NCI-H187 (cell line): ENCODE data around the gene PLK3.
"Not testable (repeated sequence)": the region's sequence is repeated elsewhere in the genome, so short reads cannot be mapped to it uniquely, and the experiment has no call there.

Source experiments
- DNase-seq, 2 experiments: peaks; one replicate each; lab custom pipeline; 2025; lab: John Stamatoyannopoulos, UW

Gene PLK3

DNA sequence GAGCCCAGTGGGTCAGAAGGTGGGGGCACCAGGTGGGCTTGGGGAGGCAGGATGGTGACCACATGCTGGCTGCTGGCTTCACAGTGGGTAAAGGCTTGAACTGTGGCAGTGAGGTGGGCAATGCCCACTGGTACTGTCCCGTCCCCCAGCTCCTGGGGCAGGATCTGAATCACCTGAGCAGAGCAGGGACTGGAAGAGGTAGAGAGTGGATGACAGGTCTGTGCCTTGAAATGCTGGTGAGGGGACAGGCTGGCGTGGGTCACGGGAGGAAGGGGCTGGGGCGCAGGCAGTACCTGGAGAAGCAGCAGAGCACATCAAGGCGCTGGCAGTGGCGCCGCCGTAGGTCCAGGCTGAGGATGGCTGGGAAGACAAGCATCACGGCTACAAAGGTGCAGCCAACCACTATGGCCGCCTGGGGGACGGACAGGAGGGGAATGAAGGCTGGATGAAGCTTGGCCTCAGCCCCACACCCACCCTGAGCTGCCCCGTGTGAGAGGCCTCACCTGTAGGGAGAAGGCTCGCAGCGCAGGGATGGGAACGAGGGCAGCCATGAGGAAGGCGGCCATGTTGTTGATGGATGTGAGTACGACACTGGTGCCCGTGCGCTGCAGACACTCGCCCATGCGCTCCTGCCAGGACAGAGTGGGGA, 27.9 kb downstream of the PLK3 start:
- no peak for DNase-seq

DNA sequence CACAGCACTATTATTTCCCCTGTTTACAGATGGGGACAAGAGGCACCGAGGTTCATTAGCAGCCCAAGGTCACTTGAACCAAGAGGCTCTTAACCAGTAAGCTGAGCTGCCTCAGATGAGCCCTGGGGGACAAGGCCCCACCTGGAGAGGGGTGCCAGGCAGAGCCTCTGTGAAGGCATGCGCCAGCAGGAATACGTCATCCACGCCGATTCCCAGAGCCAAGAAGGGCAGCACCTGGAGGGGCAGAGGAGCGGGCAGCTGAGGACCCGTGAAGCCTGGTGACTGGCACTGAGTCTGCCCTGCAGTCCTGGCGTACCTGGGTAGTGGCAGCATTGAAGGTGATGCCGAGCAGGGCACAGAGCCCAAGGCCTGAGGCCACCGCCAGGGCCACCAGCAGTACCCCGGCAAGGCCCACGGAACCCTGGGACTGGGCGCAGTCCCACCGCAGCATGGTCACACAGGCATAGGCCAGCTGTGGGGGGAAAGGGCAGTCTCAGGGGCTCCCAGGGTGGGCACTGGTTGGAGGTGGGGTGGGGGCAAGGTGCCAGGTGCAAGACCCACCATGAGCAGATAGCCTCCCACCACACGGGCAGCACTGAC, 28.8 kb downstream of the PLK3 start:
- no peak for DNase-seq

DNA sequence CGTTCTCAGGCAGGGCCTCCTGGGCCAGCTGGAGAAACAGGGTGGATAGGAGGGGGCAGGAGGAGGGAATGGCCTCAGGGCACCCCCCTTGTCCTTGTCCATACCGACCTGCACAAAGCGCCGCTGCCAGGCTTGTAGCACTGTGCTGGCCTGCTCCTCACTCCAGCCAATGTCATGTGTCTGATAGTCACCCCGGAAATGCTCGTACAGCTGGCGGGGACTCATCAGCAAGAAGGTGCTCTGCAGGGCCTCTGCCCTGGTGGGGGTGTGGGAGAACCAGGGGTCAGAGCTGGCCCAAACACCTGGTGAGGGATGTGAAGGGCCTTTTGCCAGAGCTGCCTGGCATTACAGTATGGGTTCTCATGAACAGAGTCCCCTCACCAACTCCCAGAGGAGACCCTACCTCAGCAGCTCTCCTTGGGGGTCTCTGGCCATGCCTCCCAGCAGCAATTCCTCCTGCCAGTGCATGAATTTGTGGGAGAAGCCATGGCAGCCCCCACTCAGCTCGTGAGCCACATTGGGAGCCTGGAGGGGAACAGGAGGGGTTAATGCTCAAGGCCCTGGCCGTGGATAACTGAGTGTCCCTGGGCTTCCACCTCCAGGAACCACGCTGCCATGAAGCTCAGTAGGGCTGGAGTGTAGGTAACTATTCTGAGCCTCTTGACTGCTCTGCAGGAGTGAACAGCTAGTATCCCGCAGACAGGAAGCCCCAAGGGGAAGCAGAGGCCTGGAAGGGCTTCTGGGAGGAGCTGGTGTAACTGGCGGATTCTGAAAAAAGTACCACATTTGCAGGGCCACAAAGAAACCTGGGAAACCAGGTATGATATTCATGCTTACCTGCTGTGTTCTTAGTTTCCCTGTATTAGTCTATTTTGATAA, 29.6 kb downstream of the PLK3 start:
- no peak for DNase-seq

DNA sequence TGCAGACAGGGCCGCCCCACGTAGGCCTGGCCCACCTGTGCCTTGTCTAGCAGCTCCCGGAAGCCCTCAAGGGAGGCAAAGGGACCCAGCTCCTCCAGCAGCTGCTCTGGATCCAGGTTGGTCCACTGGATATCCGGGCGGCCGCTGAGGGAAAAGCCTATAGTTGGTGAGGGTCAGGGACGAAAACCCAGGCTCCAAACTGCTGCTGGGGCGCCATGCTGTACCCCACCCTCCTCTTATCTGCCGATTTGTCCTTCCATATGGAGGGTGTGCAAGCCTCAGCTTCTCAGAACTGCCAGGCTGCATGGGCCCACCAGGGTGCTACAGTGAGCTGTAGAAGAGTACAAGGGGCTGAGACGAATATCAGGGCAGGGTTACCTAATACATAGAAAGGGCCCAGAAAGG, 30.7 kb downstream of the PLK3 start:
- no peak for DNase-seq

DNA sequence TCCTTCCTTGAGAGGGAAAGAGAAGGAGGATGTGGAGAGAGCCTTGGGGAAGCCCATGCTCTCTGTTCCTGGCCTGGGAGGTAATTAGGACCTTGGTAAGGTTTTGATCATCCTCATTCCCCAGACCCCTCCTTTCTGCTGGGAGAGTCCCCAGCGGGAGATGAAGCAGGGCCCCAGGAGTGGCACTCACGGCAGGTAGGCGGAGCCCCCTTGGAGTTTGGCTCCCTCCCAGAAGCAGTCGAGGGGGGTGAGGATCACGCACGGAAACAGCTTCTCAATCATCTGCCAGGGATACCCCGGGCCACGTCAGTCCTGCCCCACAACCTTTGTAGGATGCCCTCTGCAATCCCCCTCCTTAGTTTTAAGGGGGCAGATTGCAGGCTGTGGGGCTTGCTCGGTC, 31.3 kb downstream of the PLK3 start:
- DNase-seq, result no peak

DNA sequence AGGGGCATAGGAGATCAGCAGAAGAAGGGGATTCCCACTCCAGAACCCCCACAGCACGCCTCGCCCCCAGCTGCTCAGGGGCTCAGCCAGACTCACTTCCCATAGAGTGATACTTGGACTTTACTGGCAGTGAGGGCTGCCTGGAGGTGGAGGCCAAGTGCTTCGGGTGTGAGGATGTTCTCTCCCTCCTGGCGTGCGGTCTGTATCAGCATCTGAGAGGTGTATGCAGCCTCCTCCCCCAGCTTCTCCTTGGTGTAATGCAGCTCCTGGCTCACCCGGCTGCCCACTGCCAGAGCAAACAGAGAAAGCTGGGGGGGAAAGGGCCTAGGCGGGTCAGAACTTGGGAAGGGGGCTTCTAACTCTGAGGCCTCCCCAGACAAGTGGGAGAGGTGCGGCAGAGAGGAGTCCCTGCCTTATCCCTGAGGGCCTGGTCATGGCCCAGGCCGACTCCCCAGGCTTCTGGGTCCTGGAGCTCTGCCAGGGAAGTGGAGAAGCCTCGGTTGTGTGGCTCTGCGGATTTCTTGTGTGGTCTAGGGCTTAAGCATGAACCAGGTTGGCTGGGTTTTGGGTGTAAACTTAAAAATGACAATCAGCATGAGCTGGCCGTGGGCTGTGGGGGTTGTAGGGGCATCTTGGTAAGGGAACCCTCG, 32.0 kb downstream of the PLK3 start:
- no peak for DNase-seq

DNA sequence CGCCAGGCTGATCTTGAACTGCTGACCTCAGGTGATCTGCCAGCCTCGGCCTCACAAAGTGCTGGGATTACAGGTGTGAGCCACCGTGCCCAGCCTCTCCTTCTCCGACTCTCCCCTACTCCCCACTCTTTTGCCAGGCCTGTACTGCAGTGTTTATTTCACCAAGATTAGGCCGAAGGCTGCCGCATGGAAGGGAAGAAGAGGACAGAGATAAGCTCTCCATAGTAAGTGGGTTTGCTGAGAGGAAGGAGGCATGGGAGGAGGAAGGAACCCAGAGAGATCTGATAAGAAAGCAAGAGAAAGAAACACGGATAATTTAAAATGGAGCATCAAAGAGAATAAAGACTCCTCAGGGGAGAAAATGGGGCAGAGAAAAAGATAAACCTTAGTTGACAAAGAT, 34.2 kb downstream of the PLK3 start:
- DNase-seq, result no peak

DNA sequence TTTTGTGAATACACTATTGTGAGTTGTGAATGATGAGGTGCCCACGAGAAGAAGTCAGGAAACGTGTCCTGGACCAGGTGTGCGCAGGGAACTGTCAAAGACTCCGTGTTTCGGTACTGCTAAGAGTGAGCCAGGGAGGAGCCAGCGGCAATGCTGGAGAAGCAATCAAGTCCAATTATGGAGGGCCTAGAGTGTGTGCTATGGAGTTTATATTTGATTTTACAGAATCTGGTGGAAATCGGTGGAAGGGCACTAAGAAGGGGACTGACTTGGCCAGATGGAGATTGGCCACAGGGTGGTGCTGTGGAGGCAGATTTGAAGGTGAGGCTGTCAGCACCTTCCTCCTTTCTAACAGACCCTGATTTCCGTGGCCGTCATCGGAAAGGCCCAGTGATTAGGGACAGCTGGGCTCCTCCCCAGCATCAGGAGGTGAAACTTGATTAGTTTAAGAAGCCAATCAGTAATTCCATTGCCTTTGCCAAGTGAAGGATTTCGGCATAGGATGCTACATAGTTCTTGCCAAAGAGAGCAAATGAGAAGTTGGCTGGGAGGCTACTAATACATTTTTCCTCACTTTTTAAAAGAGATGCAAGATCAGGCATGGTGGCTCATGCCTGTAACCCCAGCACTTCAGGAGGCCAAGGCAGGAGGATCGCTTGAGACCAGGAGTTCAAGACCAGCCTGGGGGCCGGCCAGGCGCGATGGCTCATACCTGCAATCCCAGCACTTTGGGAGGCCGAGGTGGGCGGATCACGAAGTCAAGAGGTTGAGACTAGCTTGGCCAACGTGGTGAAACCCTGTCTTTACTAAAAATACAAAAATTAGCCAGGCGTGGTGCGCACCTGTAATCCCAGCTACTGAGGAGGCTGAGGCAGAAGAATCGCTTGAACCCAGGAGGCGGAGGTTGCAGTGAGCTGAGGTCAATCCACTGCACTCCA, 35.8 kb downstream of the PLK3 start:
- peak; percentile 30 to 39 for DNase-seq

DNA sequence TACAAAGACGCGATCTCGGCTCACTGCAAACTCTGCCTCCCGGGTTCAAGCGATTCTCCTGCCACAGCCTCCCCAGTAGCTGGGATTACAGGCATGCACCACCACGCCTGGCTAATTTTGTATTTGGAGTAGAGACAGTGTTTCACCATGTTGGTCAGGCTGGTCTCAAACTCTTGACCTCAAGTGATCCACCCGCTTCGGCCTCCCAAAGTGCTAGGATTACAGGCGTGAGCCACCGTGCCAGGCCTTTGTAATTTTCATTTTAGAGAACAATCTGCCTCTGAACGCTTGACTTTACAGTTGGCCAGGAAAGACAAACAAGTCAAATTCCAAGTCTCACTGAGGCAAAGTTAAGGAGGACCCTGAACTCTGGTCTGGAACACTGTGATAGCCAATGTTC, 38.1 kb downstream of the PLK3 start:
- DNase-seq, result not testable (repeated sequence)

DNA sequence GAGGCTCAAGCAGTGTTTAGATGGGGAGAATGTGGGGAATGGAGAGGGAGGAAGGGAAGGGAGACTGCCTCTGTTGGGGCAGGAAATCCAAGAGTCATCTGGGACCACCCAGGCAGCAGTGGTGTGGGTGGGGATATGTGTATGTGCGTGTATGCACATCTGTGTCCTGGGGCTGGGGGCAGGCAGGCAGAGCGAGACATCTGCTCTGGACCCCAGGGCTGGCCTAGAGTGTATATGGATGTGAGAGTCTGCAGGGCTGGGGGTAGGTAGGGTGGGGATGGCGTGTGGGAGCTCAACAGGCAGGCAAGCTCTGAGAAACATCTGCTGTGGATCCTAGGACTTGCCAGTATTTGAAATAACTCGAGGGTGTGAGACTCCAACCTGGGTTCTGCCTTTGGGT, 39.4 kb downstream of the PLK3 start:
- no peak for DNase-seq

DNA sequence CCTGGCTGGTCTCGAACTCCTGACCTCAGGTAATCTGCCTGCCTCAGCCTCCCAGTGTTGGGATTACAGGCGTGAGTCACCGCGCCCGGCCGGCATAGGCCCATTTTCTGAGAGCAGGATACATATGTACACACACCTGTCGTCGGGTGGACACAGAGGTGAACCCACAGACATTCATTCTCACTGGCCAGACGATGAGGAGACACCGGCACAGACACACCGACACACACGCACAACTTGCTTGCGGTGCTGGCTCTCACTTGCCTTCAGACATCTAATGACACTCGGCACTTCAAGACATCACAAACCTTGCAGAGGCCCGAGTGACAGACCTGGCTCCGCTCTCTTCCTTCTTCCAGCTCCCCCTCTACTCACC, 42.3 kb downstream of the PLK3 start:
- no peak for DNase-seq

DNA sequence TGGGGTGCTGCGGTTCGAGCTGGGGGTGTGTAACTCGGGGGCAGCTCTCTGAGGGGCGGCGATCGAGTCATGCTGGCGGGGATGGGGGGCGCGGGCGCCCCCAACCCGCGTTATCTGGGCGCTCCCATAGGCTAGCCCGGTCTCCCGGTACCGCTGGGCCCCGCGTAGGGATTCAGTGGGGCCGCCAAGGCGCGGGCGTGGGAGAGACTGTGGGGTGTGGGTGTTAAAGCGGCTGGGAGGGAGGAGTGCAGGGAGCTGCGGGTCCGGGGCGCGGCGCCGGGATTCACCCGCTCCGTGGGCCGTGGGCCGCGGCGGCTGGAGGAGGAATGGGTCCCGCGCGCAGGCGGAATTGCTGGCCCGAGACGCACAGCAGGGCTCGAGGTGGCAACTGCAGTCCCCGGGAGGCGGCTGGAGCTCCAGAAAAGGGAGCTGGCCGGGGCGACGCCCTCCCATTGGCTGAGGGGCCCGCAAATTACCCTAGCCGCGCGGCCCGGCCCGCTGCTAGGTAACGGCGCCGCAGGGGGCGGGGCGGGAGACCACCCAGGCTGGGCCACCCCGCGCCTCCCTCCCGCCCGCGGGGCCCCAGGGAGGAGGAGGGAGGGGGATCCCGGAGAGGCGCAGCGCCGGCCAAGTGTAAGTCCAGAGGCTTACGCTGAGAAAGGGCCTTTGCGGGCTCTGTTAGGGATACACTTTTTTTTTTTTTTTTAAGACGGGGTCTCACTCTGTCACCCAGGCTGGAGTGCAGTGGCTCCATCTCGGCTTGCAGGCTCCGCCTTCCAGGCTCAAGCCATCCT, 42.9 kb downstream of the PLK3 start, which contains the start of gene PTCH2:
Gene PTCH2 (minus strand): TSS at position 392 of the 794 bp plus-strand sequence. CDS start 321 bp downstream, at position 71.
- DNase-seq, result no peak

DNA sequence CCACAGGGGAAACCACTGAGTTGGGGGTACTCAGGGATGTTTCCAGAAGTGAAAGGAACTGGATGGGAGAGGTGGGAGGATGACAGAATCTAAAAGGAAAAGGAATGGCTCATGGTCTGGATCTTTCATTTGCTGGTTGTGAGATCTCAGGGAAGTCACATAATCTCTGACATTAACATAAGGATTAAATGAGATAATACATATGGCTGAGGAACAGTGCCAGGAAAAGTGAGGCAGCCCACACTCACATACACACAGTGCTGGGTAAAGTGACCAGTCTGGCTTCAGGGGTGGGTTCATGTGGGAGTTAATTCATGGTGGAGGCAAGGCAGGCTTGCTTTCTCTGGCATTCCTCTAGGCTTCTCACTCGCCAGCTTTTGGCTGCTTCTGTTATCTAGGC, 46.8 kb downstream of the PLK3 start:
- DNase-seq, result no peak

DNA sequence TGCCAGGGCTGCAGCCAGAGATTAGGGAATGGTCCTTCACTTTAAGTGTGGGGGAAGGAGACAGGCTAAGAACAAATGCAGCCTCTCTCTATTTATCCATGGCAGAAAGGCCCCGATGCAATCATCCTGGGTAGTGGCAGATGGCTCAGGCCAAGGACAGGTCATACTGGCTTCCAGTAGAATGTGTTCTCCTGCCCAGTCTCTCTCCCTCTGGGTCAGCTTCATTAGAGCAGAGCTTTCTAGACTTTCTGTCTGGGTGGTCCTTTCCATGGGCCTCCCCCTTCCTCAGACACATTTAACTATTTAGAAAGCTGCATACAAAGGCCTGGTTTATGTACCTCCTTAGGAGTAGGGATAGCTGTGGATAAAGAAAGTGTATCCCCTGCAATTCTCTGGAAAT, 47.7 kb downstream of the PLK3 start:
- no peak for DNase-seq

DNA sequence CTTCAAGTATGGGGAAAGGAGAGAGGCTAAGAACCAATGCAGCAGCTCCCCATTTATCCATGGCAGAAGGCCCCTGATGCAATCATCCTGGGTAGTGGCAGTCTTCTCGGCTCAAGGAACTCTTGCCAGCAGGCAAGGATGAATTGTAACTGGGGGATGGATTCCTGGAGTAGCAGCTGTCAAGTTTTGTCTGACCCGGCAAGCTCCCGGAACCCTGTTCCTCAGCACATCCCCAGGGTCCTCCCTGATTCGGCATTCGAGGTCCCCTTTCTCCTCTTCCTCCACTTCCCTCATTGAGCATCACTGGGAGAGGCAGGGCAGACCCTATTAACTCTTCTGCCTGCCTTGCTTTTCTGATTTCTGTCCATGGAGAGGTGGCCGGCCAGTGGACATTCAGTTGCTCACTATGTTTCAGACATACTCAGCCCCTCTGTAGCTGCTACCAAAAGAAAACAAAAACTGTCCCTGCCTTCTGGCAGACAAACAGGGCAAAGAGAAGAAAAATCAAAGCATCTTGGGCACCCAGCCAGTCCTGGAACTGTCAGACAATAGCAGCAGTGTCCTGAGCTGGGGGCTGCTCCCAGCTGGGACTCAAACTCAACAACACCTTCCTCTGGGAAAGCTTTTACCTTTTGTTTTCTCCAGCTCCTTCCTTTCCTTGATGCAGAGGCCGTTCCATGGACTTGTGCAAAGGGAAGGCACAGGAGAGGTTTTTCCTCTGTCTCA, 48.4 kb downstream of the PLK3 start:
- no peak for DNase-seq

DNA sequence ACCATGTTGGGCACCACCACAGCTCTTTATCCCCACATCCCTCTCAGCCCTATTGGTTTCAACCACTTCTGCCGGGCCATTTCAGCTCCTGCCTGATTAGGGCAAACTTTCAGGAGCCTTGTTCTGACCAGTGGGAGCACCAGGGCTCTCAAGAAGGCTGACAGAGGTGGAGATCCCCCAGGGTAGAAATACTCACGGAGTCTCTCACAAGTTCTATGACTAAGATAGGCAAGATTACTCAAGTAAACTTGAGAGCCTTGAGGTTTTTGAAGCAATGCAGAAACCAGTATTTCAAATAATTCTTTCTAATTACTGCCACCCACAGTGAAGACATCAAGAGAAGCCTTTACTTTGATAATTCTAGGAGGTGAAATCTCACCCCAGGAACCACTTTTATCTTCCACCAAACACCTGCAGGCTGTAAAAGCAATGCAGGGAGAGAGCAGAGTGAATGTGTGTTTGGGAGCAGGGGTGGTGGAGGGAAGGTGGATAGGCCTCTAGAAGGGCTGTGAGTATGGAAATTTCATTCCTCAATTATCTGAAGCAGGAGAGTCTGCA, 49.5 kb downstream of the PLK3 start:
- DNase-seq, result no peak

DNA sequence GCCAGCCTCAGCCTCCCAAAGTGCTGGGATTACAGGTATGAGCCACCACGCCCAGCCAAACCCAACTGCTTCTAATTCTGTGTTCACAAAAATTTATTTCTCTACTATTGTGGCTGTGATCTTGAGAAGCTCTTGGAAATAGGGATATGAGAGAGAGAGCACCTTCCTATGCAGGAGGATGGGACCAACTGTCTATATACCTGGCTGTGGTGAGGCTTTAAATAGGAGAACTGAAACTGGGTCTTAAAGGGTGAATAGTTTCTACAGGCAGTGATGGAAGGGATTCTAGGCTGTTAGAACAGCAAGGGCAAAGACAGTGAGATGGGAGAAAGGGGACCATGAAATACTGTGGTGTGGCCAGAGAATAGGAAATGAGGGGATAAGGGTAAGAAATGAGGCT, 51.1 kb downstream of the PLK3 start:
- no peak for DNase-seq

DNA sequence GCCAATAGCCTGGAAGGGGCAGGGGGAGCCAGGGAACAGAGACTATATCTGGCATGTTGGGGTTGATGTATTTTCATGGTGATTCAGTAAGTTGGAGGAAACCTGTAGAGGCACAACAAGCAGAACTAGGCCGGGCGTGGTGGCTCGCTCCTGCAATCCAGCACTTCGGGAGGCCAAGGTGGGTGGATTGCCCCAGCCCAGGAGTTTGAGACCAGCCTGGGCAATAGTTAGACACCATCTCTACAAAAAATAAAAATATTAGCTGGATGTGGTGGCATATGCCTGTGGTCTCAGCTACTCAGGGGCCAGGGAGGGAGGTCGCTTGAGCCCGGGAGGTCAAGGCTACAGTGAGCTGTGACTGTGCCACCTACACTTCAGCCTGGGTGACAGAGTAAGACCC, 53.0 kb downstream of the PLK3 start:
- no peak for DNase-seq

DNA sequence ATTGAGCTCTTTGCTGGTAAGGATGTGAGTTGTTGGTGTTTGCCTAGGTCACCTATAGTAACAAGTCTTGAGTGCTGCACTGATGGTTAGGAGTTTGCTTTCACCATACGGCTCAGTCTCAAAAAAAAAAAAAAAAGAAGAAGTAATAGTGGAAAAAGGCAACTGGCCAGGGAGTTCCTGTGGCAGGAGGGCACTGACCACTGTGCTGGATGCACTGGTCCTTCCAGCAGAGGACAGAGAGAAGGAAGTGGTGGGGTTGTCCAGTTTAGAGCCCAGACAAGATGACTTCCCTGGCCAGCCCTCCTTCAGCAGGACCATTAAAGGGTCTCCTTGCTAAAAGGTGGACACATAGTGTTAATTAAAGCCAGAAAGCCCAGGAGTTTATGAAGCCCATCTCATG, 54.8 kb downstream of the PLK3 start:
- DNase-seq, result no peak
